ENCODE measurements around the gene CARM1.

Gene CARM1

GRCh38 chr19:10908380-10908960, 37.1 kb downstream of the CARM1 start:
- no peak for DNase-seq (ENCODE audit: low read depth)

- no peak for DNase-seq (ENCODE audit: low read depth)
These were observed 40.4 kb downstream of the CARM1 start for GRCh38 chr19:10911579-10912363.

GRCh38 chr19:10912619-10913018, 41.3 kb downstream of the CARM1 start:
- DNase-seq (ENCODE audit: low read depth) = no peak

- no peak for DNase-seq (ENCODE audit: low read depth)
These were observed 42.5 kb downstream of the CARM1 start for GRCh38 chr19:10913716-10914340.

GRCh38 chr19:10915130-10916091, 44.1 kb downstream of the CARM1 start:
- peak; percentile 89 for DNase-seq (ENCODE audit: low read depth)

GRCh38 chr19:10916602-10917001, 45.2 kb downstream of the CARM1 start:
- no peak for DNase-seq (ENCODE audit: low read depth)

GRCh38 chr19:10918359-10918758, 47.0 kb downstream of the CARM1 start:
- DNase-seq (ENCODE audit: low read depth) = no peak

- DNase-seq (ENCODE audit: low read depth) = no peak
These were observed 48.3 kb downstream of the CARM1 start for GRCh38 chr19:10919352-10920287.

- no peak for DNase-seq (ENCODE audit: low read depth)
These were observed 48.9 kb downstream of the CARM1 start for GRCh38 chr19:10920288-10920655.

GRCh38 chr19:10920781-10921180, 49.4 kb downstream of the CARM1 start:
- DNase-seq (ENCODE audit: low read depth) = no peak

- no peak for DNase-seq (ENCODE audit: low read depth)
These were observed 50.0 kb downstream of the CARM1 start for GRCh38 chr19:10921199-10921909.

- no peak for DNase-seq (ENCODE audit: low read depth)
These were observed 50.7 kb downstream of the CARM1 start for GRCh38 chr19:10921910-10922637.

- no peak for DNase-seq (ENCODE audit: low read depth)
These were observed 51.3 kb downstream of the CARM1 start for GRCh38 chr19:10922638-10923014.

- DNase-seq (ENCODE audit: low read depth) = no peak
These were observed 52.1 kb downstream of the CARM1 start for GRCh38 chr19:10923260-10924112.

- no peak for DNase-seq (ENCODE audit: low read depth)
These were observed 53.2 kb downstream of the CARM1 start for GRCh38 chr19:10924597-10924996.

- no peak for DNase-seq (ENCODE audit: low read depth)
These were observed 56.6 kb downstream of the CARM1 start for GRCh38 chr19:10927730-10928562.

GRCh38 chr19:10928563-10929401, 57.4 kb downstream of the CARM1 start, which contains the start of the genes TIMM29 and YIPF2:
Gene TIMM29, plus strand, starts transcription at chr19:10928811. Its CDS starts 12 bp downstream, at chr19:10928823.
Gene YIPF2, minus strand, starts transcription at chr19:10928639. Its CDS starts 229 bp downstream, at chr19:10928410.
- DNase-seq (ENCODE audit: low read depth) = peak; percentile 97
